GM12891 (cell line): Measurements from ENCODE around the gene FOXP3.

ENCODE experiments used
- PAX5 ChIP-seq: IDR thresholded peaks from 2 replicates; pipeline ENCODE4 v1.6.1; 2011; ENCODE audit warnings: low read length, moderate library complexity, mild to moderate bottlenecking; ENCODE audit not compliant: insufficient read depth, severe bottlenecking
- POLR2A ChIP-seq: IDR thresholded peaks from 2 replicates; pipeline ENCODE4 v1.6.1; 2011; ENCODE audit warnings: low read depth, low read length, control low read depth
- POLR2AphosphoS5 ChIP-seq: IDR thresholded peaks from 2 replicates; pipeline ENCODE4 v1.6.1; 2011; ENCODE audit warnings: low read depth, low read length, control low read depth
- POU2F2 ChIP-seq: IDR thresholded peaks from 2 replicates; pipeline ENCODE4 v1.6.1; 2011; ENCODE audit warnings: low read depth, mild to moderate bottlenecking, control low read depth, low read length, moderate library complexity
- TAF1 ChIP-seq: IDR thresholded peaks from 2 replicates; pipeline ENCODE4 v1.6.1; 2011; ENCODE audit warnings: low read depth, low read length, control low read depth

GRCh38 chrX:49242545-49243066, 21.9 kb downstream of the FOXP3 start:
- no peak for TF ChIP-seq TAF1
- TF ChIP-seq POLR2AphosphoS5, result no peak
- no peak for TF ChIP-seq POLR2A
- no peak for TF ChIP-seq POU2F2
- TF ChIP-seq PAX5, result no peak
